SU-DHL-6 (cell line): Measurements from ENCODE around the gene CAMP.

Source experiments
- H2AFZ ChIP-seq: fragments of 200-600 bp; sonication (generic); 2 replicates; pipeline ENCODE4 v1.6.1; 2014; ENCODE audit warnings: low read depth, mild to moderate bottlenecking, moderate library complexity, mixed read lengths, antibody characterized with exemption, low read length; ENCODE audit not compliant: severe bottlenecking
- H3F3A ChIP-seq: fragments of 200-600 bp; shearing (Covaris generic); 2 replicates; pipeline ENCODE4 v1.6.0; 2016; ENCODE audit warnings: antibody characterized with exemption, mild to moderate bottlenecking; ENCODE audit not compliant: insufficient read depth
- H3K27ac ChIP-seq: fragments of 200-600 bp; sonication (generic); 2 replicates; pipeline ENCODE4 v1.5.1; 2016; ENCODE audit warnings: low read depth, mild to moderate bottlenecking, low read length, moderate library complexity, mixed read lengths
- H3K27me3 ChIP-seq: fragments of 200-600 bp; sonication (generic), shearing (Covaris generic); 2 replicates; pipeline ENCODE4 v1.6.0; 2014; ENCODE audit warnings: mild to moderate bottlenecking, low read length
- H3K36me3 ChIP-seq: fragments of 200-600 bp; sonication (generic); 2 replicates; pipeline ENCODE4 v1.6.1; 2014; ENCODE audit warnings: mild to moderate bottlenecking, low read length, mixed read lengths
- H3K4me2 ChIP-seq: fragments of 300-600, 200-600 bp; shearing (Covaris generic), sonication (generic); 2 replicates; pipeline ENCODE4 v1.6.0; 2014; ENCODE audit warnings: low read length, low read depth, mild to moderate bottlenecking; ENCODE audit not compliant: poor library complexity, severe bottlenecking
- H3K4me3 ChIP-seq: fragments of 200-600 bp; sonication (generic); 2 replicates; pipeline ENCODE4 v1.5.1; 2014; ENCODE audit warnings: antibody characterized with exemption, low read length, mild to moderate bottlenecking, mixed read lengths; ENCODE audit not compliant: insufficient read depth, poor library complexity, severe bottlenecking
- H3K79me2 ChIP-seq: fragments of 200-600 bp; sonication (generic); 2 replicates; pipeline ENCODE4 v1.6.1; 2014; ENCODE audit warnings: mild to moderate bottlenecking, low read length, moderate library complexity; ENCODE audit not compliant: insufficient read depth
- H3K9ac ChIP-seq: fragments of 200-600 bp; sonication (generic); 2 replicates; pipeline ENCODE4 v1.7.0; 2014; ENCODE audit warnings: mild to moderate bottlenecking, low read length
- H3K9me2 ChIP-seq: fragments of 200-600 bp; sonication (generic); replicated peaks from 2 replicates; pipeline ENCODE4 v1.6.1; 2014; ENCODE audit warnings: low read length; ENCODE audit not compliant: insufficient read depth
- H3K9me3 ChIP-seq: fragments of 200-600 bp; sonication (generic); 2 replicates; pipeline ENCODE4 v1.6.1; 2014; ENCODE audit warnings: low read length, mixed read lengths; ENCODE audit not compliant: insufficient read depth
- H4K20me1 ChIP-seq: fragments of 200-600 bp; sonication (generic); 2 replicates; pipeline ENCODE4 v1.6.1; 2014; ENCODE audit warnings: low read depth, mild to moderate bottlenecking, antibody characterized with exemption, low read length, moderate library complexity, mixed read lengths
- EZH2phosphoT487 ChIP-seq: fragments of 200-600 bp; sonication (generic), shearing (Covaris generic); conservative IDR thresholded peaks from 2 replicates; pipeline ENCODE4 v1.6.1; 2018; ENCODE audit warnings: mild to moderate bottlenecking, antibody characterized with exemption, low read length, moderate library complexity, mixed read lengths
- TF ChIP-seq, protein P1 (sequence below): fragments of 200-600 bp; sonication (generic); IDR thresholded peaks from one replicate; pipeline ENCODE4 v1.5.1; 2017; ENCODE audit warnings: antibody characterized with exemption, mild to moderate bottlenecking, low read length, moderate library complexity; ENCODE audit not compliant: insufficient read depth, poor library complexity, severe bottlenecking

The CAMP gene

DNA sequence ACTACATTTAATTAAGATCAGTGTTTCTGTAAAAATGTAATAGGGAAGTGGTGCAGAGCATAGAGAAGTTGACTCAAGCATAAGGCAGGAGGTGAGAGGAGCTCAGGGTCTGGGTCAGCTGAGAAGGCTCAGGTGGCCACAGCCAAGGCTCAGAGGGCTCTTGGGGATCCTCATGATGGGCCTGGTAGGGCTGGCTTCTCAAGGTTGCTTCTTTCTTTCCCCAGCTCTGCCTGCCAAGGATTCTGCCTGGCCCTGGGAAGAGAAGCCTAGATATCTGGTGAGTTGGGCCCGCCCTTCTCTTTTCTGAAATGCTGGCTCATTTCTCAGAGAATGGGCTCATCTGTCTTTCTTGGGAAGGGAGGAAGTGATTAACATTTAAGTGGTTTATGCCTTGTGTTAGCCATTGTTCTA, 24.1 kb downstream of the CAMP start:
- TF ChIP-seq, protein P1, sequence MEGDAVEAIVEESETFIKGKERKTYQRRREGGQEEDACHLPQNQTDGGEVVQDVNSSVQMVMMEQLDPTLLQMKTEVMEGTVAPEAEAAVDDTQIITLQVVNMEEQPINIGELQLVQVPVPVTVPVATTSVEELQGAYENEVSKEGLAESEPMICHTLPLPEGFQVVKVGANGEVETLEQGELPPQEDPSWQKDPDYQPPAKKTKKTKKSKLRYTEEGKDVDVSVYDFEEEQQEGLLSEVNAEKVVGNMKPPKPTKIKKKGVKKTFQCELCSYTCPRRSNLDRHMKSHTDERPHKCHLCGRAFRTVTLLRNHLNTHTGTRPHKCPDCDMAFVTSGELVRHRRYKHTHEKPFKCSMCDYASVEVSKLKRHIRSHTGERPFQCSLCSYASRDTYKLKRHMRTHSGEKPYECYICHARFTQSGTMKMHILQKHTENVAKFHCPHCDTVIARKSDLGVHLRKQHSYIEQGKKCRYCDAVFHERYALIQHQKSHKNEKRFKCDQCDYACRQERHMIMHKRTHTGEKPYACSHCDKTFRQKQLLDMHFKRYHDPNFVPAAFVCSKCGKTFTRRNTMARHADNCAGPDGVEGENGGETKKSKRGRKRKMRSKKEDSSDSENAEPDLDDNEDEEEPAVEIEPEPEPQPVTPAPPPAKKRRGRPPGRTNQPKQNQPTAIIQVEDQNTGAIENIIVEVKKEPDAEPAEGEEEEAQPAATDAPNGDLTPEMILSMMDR = no peak
- no peak for TF ChIP-seq EZH2phosphoT487
- H3K4me3 ChIP-seq = no peak overlapping the region
- no peak overlapping the region for H3K4me2 ChIP-seq
- no peak overlapping the region for H2AFZ ChIP-seq
- peaks cover 82% of the 10 kb centered on the region for H3K79me2 ChIP-seq
- H3K27me3 ChIP-seq = no peaks in the 10 kb centered on the region
- no peak overlapping the region for H3K27ac ChIP-seq
- H3K9me3 ChIP-seq = no peaks in the 10 kb centered on the region
- H3K9ac ChIP-seq = no peak overlapping the region
- H3K9me2 ChIP-seq = no peaks in the 10 kb centered on the region
- peaks cover 7% of the 10 kb centered on the region; the same call in 1 of the 2 replicates for H4K20me1 ChIP-seq
- peaks cover 30% of the 10 kb centered on the region for H3F3A ChIP-seq
- peaks cover 17% of the 10 kb centered on the region for H3K36me3 ChIP-seq

DNA sequence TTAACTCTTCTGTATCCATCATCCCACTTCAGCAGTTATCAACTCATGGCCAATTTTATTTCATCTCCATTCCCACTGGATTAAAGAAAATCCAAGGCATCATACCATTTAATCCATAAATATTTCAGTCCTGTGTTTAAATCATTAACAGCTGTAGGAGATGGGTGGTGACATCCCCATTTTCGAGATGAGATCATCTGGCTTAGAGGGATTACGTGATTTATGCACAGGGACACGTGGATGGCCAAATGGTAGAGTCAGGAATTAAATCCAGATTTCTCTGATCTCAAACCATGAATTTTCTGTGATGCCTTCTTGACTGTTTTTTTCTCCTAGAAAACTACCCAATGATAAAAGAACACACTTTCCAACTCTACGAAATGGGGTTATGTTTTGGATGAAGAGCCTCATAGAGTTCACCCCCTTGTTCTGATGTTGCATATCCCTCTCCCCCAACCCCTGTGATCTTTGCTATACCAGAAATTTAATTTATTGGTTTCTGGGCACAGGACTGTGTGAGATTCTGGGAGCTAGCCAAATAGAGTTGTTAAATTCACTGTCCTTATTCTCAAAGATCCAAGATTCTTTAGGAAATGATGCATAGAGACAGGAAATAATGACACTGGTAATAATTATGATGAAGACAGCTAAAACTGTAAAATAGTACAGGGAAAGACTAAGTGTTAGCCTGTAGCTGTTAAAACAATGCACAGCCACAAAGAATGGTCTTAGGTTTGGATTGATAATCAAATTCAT, 25.0 kb downstream of the CAMP start:
- H4K20me1 ChIP-seq = peaks cover 7% of the 10 kb centered on the region; the same call in 1 of the 2 replicates
- H3K9ac ChIP-seq = no peak overlapping the region
- H3K79me2 ChIP-seq = peaks cover 82% of the 10 kb centered on the region
- H3K9me2 ChIP-seq = no peaks in the 10 kb centered on the region
- no peaks in the 10 kb centered on the region for H3K27me3 ChIP-seq
- no peak overlapping the region for H3K4me3 ChIP-seq
- no peaks in the 10 kb centered on the region for H3K9me3 ChIP-seq
- TF ChIP-seq, protein P1 = no peak
- no peak for TF ChIP-seq EZH2phosphoT487
- H2AFZ ChIP-seq = no peak overlapping the region
- peaks cover 20% of the 10 kb centered on the region for H3K36me3 ChIP-seq
- peaks cover 21% of the 10 kb centered on the region for H3F3A ChIP-seq
- no peak overlapping the region for H3K4me2 ChIP-seq
- H3K27ac ChIP-seq = no peak overlapping the region

DNA sequence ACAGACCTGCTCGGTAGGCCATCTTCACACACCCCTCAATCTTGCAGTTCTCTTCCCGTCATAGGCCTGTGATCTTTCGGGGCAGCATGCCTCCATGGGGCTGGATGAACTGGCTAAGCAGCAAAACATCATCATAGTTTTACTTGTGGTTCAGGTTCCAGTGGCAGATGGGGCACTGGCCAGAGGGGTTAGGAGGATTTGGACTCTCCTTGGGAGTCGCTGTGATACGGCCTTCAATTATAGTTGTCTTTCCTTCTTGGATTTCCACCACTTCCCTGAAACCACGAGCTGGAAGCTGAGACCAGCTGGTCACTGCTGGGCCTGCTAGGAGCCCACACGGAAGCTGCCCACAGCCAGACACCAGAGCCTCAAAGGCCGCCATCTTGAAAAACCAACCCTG, 33.3 kb downstream of the CAMP start:
- H3K27ac ChIP-seq = no peak overlapping the region
- H3K9me3 ChIP-seq = no peaks in the 10 kb centered on the region
- peaks cover 67% of the 10 kb centered on the region for H3K79me2 ChIP-seq
- H3K4me2 ChIP-seq = no peak overlapping the region
- peaks cover 8% of the 10 kb centered on the region; the same call in 1 of the 2 replicates for H3F3A ChIP-seq
- H3K27me3 ChIP-seq = no peaks in the 10 kb centered on the region
- TF ChIP-seq, protein P1 = no peak
- TF ChIP-seq EZH2phosphoT487 = no peak
- H4K20me1 ChIP-seq = peaks cover 13% of the 10 kb centered on the region; the same call in 1 of the 2 replicates
- H2AFZ ChIP-seq = no peak overlapping the region
- no peaks in the 10 kb centered on the region for H3K9me2 ChIP-seq
- H3K9ac ChIP-seq = no peak overlapping the region
- H3K36me3 ChIP-seq = peaks cover 49% of the 10 kb centered on the region
- no peak overlapping the region for H3K4me3 ChIP-seq
